Spleen (tissue), 7 donors: Measurements from ENCODE around the gene IRAK1.
A peak's percentile ranks its signal among the peaks of the same experiment; 100 is the strongest.

Source experiments
- POLR2A ChIP-seq, 3 donors: fragments of 450-650 bp; IDR thresholded peaks; one replicate each; pipeline ENCODE4 v1.5.1; 2017; ENCODE audit warnings: antibody characterized with exemption in 3 of 3, mild to moderate bottlenecking in 1 of 3
- POLR2AphosphoS5 ChIP-seq, 3 donors: sonication (generic); formaldehyde crosslinking; IDR thresholded peaks; one replicate each; pipeline ENCODE4 v1.5.1; 2017; ENCODE audit warnings: antibody characterized with exemption in 3 of 3
- TF ChIP-seq, protein P1 (sequence below), 11 experiments: fragments of 200-600 bp in 7 of 11; fragments of 450-650 bp in 4 of 11; sonication (generic) in 4 of 11; IDR thresholded peaks in 8 of 11; conservative IDR thresholded peaks in 3 of 11; 1 replicate in 7 of 11; 2 replicates in 4 of 11; pipeline versions ENCODE4 v1.4.0 to v1.8.0; 2016 to 2021; ENCODE audit warnings: antibody characterized with exemption in 11 of 11, inconsistent platforms in 4 of 11, mild to moderate bottlenecking in 1 of 11
- donor health status: DM: no; HTN: no; CAD: no; lungs with moderate emphysema.
- donor health status: DM: no; HTN: no; CAD: no.
- donor health status: DM: no; HTN: no; CAD: no.

DNA sequence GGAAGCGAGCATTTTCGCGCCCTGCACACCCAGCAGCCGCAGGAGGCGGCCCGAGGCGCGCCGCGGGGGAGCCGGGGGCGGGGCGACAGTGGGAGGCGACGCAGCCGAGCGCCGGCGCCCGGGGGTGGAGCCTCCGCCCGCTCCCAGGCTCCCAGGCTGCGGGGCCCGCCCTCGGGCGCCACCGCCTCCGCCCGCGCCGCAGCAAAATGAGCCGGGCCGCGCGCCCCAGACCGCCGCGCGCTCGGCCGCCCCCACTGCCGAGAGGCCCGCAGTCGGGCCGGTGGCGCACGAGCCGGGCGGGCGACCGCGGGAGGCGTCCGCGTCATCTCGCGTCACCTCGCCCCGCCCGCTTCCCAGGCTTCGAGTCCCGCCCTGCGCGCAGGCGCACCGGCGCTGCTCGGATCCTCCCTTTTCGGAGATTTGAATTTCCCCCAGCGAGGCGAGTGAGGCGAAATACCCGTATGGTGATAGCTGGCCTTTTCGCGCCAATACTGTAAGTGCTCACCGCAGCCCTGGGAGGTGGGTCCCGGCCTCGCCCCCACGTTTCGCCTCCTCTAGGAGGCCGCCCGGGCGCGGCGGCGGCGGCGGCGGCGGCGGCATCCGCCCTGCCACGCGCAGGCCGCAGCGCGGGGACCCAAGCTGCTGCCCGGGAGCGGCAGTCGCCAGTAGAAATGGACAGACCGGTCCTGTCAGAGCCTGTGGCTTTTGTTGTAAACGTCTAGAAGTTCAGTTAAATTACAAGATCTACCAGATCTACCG is 47.2 kb downstream of the IRAK1 start, which contains the start of gene TMEM187:
- TF ChIP-seq POLR2A (IDR thresholded peaks at IDR 0.05) (no peak), POLR2AphosphoS5 (IDR thresholded peaks at IDR 0.05) (peak; percentile 63 to 75 (median 73))
- TF ChIP-seq, protein P1, sequence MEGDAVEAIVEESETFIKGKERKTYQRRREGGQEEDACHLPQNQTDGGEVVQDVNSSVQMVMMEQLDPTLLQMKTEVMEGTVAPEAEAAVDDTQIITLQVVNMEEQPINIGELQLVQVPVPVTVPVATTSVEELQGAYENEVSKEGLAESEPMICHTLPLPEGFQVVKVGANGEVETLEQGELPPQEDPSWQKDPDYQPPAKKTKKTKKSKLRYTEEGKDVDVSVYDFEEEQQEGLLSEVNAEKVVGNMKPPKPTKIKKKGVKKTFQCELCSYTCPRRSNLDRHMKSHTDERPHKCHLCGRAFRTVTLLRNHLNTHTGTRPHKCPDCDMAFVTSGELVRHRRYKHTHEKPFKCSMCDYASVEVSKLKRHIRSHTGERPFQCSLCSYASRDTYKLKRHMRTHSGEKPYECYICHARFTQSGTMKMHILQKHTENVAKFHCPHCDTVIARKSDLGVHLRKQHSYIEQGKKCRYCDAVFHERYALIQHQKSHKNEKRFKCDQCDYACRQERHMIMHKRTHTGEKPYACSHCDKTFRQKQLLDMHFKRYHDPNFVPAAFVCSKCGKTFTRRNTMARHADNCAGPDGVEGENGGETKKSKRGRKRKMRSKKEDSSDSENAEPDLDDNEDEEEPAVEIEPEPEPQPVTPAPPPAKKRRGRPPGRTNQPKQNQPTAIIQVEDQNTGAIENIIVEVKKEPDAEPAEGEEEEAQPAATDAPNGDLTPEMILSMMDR (IDR thresholded peaks at IDR 0.05 in 8 of 11, conservative IDR thresholded peaks at IDR 0.05 in 3 of 11), result no peak
